Gastroesophageal sphincter (tissue), 3 donors: ENCODE results near the gene MAP1LC3B.
"Not testable (repeated sequence)": the region's sequence is repeated elsewhere in the genome, so short reads cannot be mapped to it uniquely, and the experiment has no call there.

ENCODE experiments used
- EP300 ChIP-seq: sonication (generic); formaldehyde crosslinking; IDR thresholded peaks from one replicate; pipeline ENCODE4 v1.6.1; 2017; ENCODE audit warnings: antibody characterized with exemption, mild to moderate bottlenecking
- POLR2A ChIP-seq, 2 donors: fragments of 450-650 bp; IDR thresholded peaks; one replicate each; pipeline ENCODE4 v1.6.1; 2017; ENCODE audit warnings: antibody characterized with exemption in 2 of 2, mild to moderate bottlenecking in 2 of 2, moderate library complexity in 1 of 2
- POLR2AphosphoS5 ChIP-seq: sonication (generic); formaldehyde crosslinking; IDR thresholded peaks from one replicate; pipeline ENCODE4 v1.6.1; 2017; ENCODE audit warnings: antibody characterized with exemption
- TF ChIP-seq, protein P1 (sequence below), 4 experiments: fragments of 200-600 bp in 2 of 4; fragments of 450-650 bp in 2 of 4; sonication (generic) in 1 of 4; IDR thresholded peaks; one replicate each; pipeline ENCODE4 v1.5.1; 2017 to 2019; ENCODE audit warnings: antibody characterized with exemption in 4 of 4, mild to moderate bottlenecking in 2 of 4, moderate library complexity in 2 of 4

DNA sequence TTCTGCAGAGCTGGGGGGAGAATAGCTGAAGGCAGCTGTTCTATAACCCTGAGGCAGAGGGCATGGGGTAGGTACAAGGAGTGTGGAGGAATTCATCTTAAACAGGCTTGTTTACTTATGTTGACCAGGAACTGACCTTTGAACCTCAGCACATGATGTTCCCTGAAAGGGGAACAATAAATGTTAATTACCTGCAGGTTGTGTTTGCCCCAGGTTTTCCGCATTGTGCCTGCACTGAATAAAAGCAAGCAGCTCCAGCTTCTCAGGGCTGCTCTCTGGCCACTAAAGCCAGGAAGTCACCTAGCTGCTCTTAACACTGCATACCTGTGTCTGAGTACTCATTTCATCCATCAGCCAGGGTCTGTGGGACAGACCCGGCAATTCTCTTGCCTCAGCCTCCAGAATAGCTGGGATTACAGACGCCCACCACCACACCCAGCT is 12.8 kb upstream of the MAP1LC3B start:
- TF ChIP-seq, protein P1, sequence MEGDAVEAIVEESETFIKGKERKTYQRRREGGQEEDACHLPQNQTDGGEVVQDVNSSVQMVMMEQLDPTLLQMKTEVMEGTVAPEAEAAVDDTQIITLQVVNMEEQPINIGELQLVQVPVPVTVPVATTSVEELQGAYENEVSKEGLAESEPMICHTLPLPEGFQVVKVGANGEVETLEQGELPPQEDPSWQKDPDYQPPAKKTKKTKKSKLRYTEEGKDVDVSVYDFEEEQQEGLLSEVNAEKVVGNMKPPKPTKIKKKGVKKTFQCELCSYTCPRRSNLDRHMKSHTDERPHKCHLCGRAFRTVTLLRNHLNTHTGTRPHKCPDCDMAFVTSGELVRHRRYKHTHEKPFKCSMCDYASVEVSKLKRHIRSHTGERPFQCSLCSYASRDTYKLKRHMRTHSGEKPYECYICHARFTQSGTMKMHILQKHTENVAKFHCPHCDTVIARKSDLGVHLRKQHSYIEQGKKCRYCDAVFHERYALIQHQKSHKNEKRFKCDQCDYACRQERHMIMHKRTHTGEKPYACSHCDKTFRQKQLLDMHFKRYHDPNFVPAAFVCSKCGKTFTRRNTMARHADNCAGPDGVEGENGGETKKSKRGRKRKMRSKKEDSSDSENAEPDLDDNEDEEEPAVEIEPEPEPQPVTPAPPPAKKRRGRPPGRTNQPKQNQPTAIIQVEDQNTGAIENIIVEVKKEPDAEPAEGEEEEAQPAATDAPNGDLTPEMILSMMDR (IDR thresholded peaks at IDR 0.05): not testable (repeated sequence)
- TF ChIP-seq POLR2AphosphoS5; POLR2A (IDR thresholded peaks at IDR 0.05); EP300: not testable (repeated sequence)
